ENCODE measurements around the gene IL36B.
"Not testable (repeated sequence)": the region's sequence is repeated elsewhere in the genome, so short reads cannot be mapped to it uniquely, and the experiment has no call there.

IL36B gene

DNA sequence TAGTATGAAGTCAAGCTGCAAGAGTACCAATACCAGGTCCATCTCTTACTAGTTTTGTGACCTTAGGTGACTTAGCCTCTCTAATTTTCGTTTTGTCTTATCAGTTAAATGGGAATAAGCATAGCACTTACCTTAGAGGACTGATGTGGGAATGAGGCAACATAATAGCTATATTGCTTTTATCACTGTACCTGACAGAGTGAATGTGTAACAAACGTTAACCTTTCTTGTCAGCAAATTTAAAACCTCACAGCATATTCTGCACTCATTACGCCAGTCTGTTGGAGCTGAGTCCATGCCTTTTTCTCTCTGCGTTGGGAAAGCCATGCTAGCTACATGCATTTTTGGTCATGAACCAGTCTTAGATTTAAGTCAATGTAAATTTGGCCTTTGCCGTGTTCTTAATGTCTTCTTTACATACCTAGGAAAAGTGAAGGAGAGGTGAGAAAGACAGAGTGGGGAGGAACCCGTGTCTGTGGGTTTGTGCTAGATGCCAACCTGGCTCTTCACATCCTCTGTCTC is at the start of gene IL36B:
Gene IL36B (minus strand): TSS at position 472 of the 522 bp plus-strand sequence.
- no peak for DNase-seq

- no peak for DNase-seq
Measured at GRCh38 chr2:113102133-113102532, 49.5 kb upstream of the IL36B start.

GRCh38 chr2:113098532-113098931 is 45.9 kb upstream of the IL36B start:
- DNase-seq, result no peak

DNA sequence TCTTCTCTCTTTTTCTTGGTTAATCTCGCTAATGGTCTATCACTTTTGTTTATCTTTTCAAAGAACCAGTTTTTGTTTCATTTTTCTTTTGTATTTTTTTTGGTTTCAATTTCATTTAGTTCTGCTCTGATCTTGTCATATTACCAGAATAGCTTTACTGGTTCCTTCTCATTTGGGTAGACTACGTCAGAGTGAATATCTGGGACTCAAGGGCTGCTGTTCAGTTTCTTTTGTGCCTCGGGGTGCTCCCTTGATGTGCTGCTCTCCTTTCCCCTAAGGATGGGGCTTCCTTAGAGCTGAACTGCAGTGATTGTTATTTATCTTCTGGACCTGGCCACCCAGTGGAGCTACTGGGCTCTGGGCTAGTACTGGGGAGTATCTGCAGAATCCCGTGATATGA is 45.4 kb upstream of the IL36B start:
- DNase-seq, result no peak

- DNase-seq, result not testable (repeated sequence)
Measured at GRCh38 chr2:113096842-113097618, 44.4 kb upstream of the IL36B start.

- not testable (repeated sequence) for DNase-seq
Measured at GRCh38 chr2:113096306-113096705, 43.6 kb upstream of the IL36B start.

DNA sequence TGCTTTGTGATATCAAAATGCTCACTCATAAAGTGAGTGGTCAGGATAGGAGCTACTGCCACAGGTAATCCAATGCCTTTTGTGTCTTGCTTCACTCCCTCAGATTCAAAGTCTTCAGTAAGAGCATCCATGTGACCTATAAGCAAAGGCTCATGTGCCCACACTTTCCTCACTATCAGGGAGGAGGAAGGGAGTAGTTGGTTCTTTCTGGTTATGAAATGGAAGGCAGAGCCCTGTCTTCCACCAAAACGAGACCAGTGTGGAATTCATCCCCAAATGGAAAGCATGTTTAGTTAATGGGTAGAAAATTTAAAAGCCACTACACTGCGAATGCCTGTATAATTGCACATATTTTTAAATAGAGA is 40.9 kb upstream of the IL36B start:
- DNase-seq, result no peak

DNA sequence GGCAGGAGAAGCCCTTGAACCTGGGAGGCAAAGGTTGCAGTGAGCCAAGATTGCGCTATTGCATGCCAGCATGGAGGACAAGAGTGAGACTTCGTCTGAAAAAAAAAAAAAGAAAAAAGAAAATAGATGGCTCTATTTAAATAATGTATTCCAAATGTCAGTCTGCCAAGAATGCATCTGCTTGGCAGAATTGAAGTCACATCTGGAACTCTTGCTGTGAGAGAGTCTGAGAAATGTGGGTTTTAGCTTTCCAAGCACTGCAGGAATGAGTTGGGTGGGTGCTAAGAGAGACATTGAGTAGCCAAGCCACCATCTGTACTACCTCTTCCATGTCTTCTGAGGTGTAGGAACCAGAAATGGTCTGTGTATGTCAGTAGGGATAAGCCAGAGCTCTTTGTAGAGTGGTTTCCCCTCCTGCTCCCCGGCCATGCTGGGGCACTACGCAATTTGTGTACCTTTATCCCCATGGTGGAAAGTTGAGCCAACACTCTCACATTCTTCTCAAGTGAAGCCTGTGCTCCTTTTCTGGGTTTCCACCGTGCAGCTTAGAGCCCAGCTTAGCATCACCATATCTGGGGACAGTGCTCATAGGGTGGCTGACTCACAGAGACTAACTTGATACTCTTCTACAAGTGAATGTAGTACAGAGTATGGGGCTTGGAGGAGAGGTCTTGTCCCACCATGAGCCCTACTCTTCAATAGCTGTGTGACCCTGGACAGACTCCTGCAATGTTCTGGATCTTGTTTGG is 40.4 kb upstream of the IL36B start:
- no peak for DNase-seq

- no peak for DNase-seq
Measured at GRCh38 chr2:113091231-113091896, 38.7 kb upstream of the IL36B start.

- no peak for DNase-seq
Measured at GRCh38 chr2:113089916-113090315, 37.2 kb upstream of the IL36B start.

DNA sequence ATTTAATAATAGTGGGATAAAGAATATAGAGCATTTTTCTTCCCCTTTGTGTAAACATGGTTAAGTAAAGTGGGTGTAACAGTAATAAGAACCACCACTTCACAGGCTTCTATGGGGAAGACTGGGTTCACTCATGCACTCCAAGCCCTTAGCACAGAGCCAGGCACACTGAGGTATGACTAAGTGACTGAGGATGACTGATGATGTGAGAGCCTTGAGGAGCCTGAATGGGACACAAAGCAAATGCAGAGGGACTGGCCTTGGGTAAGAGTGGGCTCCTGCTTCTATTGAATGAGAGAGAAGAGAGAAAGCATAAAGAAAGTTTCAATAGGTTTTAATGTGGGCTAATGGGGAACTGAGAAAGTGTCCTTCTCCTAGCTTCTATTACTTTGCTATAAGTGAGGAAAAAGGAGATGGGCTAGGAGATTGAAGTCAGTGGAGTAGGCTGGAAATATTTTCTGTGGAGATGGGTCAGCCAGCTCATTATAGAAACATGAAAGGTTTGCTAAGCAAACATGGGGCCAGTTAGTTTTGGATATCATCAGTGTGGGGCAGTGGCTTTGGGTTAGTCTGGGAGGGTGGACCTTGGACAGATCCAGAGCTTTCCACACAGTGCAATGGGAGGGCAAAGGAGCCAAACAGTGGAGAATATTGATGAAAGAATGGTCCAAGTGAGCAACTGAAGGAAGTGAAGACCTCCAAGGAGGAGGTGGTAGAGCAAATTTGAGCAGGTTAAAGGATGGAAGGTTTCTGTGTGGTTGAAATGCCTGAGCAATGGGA is 35.7 kb upstream of the IL36B start:
- no peak for DNase-seq

GRCh38 chr2:113085542-113085941 is 32.9 kb upstream of the IL36B start:
- DNase-seq, result no peak

DNA sequence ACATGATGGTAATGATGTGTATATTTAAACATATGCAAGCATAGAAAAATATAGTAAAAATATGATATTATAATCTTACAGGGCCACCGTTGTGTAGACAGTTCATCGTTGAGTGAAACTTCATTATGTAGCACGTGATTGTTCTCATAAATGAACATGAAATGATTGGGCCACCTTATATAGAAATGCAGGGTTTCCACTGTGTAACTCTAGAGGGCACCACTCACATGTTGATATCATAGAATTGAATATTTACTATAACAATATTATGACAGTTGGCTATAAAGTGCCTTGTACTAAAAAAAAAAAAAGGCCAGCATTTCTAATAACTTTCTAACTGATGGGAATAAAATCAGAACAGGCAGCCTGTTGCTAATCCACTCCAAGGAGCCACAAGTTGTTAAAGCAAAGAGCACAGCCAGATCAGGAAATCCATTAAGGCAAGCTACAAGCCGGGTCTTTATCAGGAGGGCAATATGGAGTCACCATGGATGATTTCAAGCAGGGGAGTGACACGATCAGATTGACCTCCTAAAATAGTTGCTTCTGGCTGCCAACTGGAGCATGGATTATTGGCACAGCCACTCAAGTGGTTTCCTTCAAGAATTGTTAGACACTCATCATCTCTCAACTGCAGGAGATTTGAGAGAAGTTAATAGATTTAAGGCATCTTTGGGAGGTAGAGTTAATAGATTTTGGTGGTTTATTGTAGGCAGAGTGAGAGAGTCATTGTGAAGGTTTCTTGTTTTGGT is 31.8 kb upstream of the IL36B start:
- no peak for DNase-seq

- no peak for DNase-seq
Measured at GRCh38 chr2:113083296-113083695, 30.6 kb upstream of the IL36B start.

DNA sequence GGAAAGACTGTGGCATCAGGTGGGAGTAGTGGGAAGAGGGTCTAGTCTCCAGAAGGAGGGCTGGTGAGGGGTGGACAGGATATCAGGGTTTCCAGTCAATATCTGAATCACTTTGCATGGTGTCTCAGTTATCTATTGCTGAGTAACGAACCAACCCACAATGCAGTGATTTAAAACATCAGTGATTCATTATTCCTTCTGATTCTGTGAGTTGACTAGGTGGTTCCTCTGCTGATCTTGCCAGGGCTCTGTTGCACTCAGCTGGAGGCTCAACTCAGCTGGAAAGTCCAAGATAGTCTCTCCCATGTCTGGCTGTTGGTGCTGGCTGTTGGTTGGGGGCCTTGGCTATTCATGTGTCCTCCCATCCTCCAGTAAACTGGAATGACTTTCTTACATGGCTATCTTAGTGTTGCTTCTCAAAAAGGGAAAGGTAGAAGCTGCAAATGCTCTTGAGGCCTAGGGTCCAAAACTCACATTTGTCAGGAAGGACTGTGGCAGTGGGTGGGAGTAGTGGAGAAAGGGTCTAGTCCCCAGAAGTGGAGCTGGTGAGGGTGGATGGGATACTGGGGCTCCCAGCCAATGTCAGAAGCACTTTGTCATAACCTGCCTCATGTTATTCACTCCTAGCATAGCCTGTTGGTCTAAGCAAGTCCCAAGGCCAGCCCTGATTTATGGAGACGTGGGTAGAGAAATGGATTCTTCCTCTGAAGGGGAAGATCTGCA is 29.0 kb upstream of the IL36B start:
- DNase-seq, result no peak

DNA sequence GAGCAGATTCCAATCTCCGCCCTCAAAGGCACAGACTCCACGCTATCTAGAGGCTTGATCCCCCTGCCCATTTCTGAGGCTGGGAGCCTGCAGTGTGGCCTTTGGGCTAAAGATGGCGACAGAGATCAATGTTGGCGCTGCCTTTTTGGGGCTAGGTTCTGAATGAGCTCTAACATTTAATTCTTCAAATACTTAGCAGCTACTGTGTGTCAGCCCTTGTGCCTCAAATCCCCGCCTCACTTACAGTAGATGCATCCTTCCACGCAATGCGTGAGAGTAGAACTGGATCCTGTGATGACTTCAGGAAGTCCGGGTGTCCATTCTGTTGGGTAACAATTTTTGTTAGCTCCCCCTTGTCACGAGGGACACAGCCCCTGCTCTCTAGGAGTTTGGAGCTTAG is 27.5 kb upstream of the IL36B start:
- DNase-seq, result no peak

- DNase-seq, result no peak
Measured at GRCh38 chr2:113079131-113079530, 26.5 kb upstream of the IL36B start.

DNA sequence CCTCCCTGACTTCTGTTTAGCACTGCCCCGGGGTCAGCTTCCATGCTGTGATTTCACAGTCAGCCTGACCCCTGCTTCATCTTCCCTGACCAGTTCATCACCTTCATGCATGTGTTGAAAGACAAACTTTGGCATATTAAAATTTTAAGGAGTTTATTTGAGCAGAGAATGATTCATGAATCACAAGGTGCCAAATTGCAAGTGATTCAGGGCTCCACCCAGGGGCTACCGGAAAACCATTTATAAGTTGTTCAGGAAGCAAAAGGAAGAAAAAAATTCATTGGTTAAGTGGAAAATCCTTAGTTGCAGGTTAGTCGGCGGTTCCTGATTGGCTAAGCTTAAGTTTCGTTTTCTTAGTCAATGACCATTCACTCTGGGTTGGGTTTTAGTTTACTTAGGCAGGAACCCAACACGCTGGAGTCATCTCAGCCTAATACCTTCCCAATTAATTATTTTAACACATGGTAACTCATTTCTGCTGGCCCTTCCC is 25.7 kb upstream of the IL36B start:
- no peak for DNase-seq

DNA sequence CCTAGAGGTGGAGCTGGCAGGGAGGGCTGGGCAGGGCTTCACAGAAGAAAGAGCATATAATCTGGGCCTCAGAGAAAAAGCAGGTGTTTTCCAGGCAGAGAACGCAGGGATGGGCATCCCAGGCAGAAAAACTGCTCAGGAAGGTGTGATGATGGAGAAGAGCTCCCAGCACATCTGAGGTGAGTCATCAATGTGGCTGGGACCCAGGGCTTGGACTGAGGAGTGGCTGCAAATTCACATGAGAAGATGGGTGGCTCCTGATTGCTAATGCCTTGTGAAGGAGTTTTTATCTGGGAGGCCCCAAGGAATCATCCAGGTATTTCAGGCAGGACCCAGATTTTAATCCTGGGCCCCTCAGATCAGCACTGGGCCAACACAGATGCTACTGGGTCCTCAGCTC is 25.3 kb upstream of the IL36B start:
- no peak for DNase-seq

DNA sequence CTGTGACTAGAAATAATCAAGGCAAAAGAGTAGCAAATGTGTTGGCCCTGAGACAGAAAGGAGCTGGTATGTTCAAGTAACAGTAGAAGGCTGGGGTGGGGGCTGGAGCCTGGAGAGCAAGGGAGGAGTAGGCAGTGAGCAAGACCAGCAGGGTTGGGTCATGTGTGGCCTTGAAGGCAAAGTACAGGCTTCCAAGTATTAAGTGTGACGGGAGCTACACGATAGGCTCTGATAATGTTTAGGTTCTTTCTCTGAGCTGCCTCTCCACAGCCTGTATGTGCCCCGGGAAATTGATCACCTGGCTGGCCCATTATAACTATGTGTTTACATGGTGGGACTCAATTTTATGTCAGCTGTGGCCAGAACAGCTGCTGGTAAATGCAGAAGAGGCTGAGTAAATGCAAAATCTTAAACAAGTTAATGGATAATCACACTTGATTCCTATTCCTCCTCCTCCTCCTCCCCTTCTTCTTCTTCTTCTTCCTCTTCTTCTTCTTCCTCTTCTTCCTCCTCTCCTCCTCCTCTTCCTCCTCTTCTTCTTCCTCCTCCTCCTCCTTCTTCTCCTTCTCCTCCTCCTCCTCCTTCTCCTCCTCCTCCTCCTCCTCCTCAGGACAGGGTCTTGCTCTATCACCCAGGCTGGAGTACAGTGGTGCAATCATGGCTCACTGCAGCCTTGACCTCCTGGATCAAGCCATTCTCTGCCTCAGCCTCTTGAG is 24.4 kb upstream of the IL36B start:
- DNase-seq, result no peak

DNA sequence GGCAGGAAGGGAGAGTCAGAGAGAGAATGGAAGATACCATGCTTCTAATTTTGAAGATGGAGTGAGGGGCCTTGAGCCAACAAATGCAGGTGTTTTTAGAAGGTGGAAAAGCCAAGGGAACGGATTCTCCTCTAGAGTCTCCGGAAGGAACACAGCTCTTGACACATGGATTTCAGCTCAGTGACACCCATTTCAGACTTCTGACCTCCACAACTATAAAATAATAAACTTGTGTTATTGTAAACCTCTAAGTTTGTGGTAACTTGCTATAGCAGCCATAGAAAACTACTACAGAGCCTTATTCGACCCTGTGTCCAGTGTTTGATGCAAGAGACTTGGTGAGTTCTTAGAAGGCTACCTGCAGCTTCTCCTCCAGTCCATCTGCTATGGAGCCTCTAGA is 22.9 kb upstream of the IL36B start:
- DNase-seq, result no peak

All from NCI-H524 treated with DMSO at 0.1 percent for 48 hours (cell line).